ENCODE data around the gene NFIB.

DNA sequence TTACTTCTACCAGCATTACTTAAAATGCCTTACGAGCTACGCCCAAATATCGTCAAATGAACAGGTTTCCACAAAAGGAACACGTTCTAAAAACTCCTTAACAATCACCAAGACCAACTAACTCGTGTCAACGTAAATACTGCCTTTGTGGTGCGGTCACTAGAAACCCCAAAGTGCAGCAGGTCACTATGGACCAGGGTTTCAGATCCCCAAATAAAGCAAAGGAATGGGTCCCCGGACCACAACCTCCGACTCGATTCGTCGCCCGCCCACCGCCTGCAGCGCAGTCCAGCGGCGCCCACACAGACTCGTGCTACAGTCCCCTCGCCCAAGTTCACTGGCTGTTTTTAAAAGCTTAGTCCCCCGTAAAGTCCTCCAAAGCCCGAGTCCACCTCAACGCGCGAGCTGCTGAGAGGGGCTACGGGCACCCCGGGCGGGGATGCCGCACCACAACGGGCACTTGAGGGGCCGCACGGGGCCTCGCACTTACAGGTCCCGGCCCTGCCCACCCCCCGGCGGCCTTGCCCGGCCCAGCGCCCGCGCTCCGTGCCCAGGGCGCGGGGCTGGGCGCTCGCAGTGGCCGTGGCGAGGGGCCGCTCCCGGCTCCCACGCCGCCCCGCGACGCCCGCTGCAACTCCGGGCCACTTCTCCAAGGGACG lies 1.1 kb downstream of the NFIB start:
- TF ChIP-seq CTCF (conservative IDR thresholded peaks at IDR 0.05 in 1 of 2, IDR thresholded peaks at IDR 0.05 in 1 of 2; ENCODE audit: extremely low read depth in 1 of 2, insufficient read depth in 1 of 2, low read depth in 1 of 2, low read length in 2 of 2) (no peak), EZH2 (IDR thresholded peaks at IDR 0.05; ENCODE audit: borderline replicate concordance, low read length) (no peak)

All from mammary epithelial cell (primary cell).